HepG2 (cell line): ENCODE data around the gene ZNF48. TPM values are rescaled to one million over a fixed set of nuclear protein-coding genes. Genes with fewer than 3 reads are reported as not detected.

Source experiments
- DMAP1 ChIP-seq: IDR thresholded peaks from 2 replicates; pipeline ENCODE4 v1.6.1; 2016
- ETV5 ChIP-seq: IDR thresholded peaks from 2 replicates; pipeline ENCODE4 v1.6.1; 2018; ENCODE audit warnings: missing biosample characterization, missing genetic modification reagents, inconsistent platforms, borderline replicate concordance
- GATAD1 ChIP-seq: IDR thresholded peaks from 2 replicates; pipeline ENCODE4 v1.6.1; 2016; ENCODE audit warnings: missing genetic modification reagents, missing compliant biosample characterization
- GATAD2A ChIP-seq: IDR thresholded peaks from 2 replicates; pipeline ENCODE4 v1.6.1; 2016
- KDM2A ChIP-seq: sonication (generic); formaldehyde crosslinking; IDR thresholded peaks from 2 replicates; pipeline ENCODE4 v1.4.0; 2020; ENCODE audit warnings: low read depth, missing genetic modification reagents, borderline replicate concordance
- MED1 ChIP-seq: sonication (generic); formaldehyde crosslinking; IDR thresholded peaks from 2 replicates; pipeline ENCODE4 v1.4.0; 2020; ENCODE audit warnings: missing genetic modification reagents
- MTA3 ChIP-seq: sonication (generic); formaldehyde crosslinking; IDR thresholded peaks from 2 replicates; pipeline ENCODE4 v1.4.0; 2020; ENCODE audit warnings: missing genetic modification reagents
- NR2F2 ChIP-seq: IDR thresholded peaks from 2 replicates; pipeline ENCODE4 v1.6.1; 2012; ENCODE audit warnings: low read depth, inconsistent platforms, borderline replicate concordance
- PHF20 ChIP-seq: sonication (generic); formaldehyde crosslinking; IDR thresholded peaks from 2 replicates; pipeline ENCODE4 v1.5.0; 2020; ENCODE audit warnings: mild to moderate bottlenecking, missing genetic modification reagents
- RELA ChIP-seq: sonication (generic); formaldehyde crosslinking; IDR thresholded peaks from 2 replicates; pipeline ENCODE4 v1.4.0; 2020; ENCODE audit warnings: missing genetic modification reagents
- SIX4 ChIP-seq: sonication (generic); formaldehyde crosslinking; IDR thresholded peaks from 2 replicates; pipeline ENCODE4 v1.4.0; 2020; ENCODE audit warnings: missing genetic modification reagents
- TARDBP ChIP-seq: sonication (generic); formaldehyde crosslinking; IDR thresholded peaks from 2 replicates; pipeline ENCODE4 v1.8.0; 2022; ENCODE audit warnings: mild to moderate bottlenecking, missing genetic modification reagents
- TCF12 ChIP-seq, 2 experiments: fragments of 450-650 bp in 1 of 2; sonication (generic) in 1 of 2; formaldehyde crosslinking in 1 of 2; IDR thresholded peaks; 2 replicates each; pipeline versions ENCODE4 v1.6.1 to v1.8.0; 2017 to 2022; ENCODE audit warnings: antibody characterized with exemption in 1 of 2, mild to moderate bottlenecking in 1 of 2, missing genetic modification reagents in 1 of 2, moderate library complexity in 1 of 2
- TCF7 ChIP-seq: sonication (generic); IDR thresholded peaks from 2 replicates; pipeline ENCODE4 v1.6.1; 2016; ENCODE audit warnings: antibody characterized with exemption, low read depth
- TEAD2 ChIP-seq: sonication (generic); formaldehyde crosslinking; IDR thresholded peaks from 2 replicates; pipeline ENCODE4 v1.9.0; 2021; ENCODE audit warnings: missing genetic modification reagents
- ZNF296 ChIP-seq: sonication (generic); formaldehyde crosslinking; conservative IDR thresholded peaks from 2 replicates; pipeline ENCODE4 v1.5.0; 2020; ENCODE audit warnings: mild to moderate bottlenecking, missing genetic modification reagents
- ZNF3 ChIP-seq: IDR thresholded peaks from 2 replicates; pipeline ENCODE4 v1.7.0; 2017; ENCODE audit warnings: inconsistent platforms
- ZNF30 ChIP-seq: sonication (generic); formaldehyde crosslinking; IDR thresholded peaks from 2 replicates; pipeline ENCODE4 v1.5.0; 2020; ENCODE audit warnings: mild to moderate bottlenecking, missing genetic modification reagents
- ZNF598 ChIP-seq: sonication (generic); formaldehyde crosslinking; IDR thresholded peaks from 2 replicates; pipeline ENCODE4 v1.5.1; 2020; ENCODE audit warnings: mild to moderate bottlenecking, missing genetic modification reagents, borderline replicate concordance
- ZNF766 ChIP-seq: sonication (generic); formaldehyde crosslinking; IDR thresholded peaks from 2 replicates; pipeline ENCODE4 v1.5.0; 2020; ENCODE audit warnings: missing genetic modification reagents, borderline replicate concordance
- ZNF83 ChIP-seq: sonication (generic); formaldehyde crosslinking; IDR thresholded peaks from 2 replicates; pipeline ENCODE4 v1.4.0; 2020; ENCODE audit warnings: missing genetic modification reagents, mild to moderate bottlenecking, borderline replicate concordance
- polyA plus RNA-seq, 8 experiments: library from polyadenylated mRNA; depleted of rRNA in 3 of 8; stranded (reverse) in 7 of 8; unstranded in 1 of 8; fragments of >200 nt; fragmentation: Illumina TruSeq in 4 of 8; extraction: Trizol in 4 of 8; gene quantifications; 2 replicates each; pipeline versions ENCODE4 v1.2.1 to v1.2.3, GENCODE V29; 2011 to 2016; ENCODE audit warnings: low read depth in 4 of 8, missing spikeins in 1 of 8, mixed read lengths in 1 of 8; ENCODE audit not compliant: insufficient read depth in 1 of 8
- total RNA-seq, 5 experiments: library from RNA; depleted of rRNA; stranded (reverse); fragments of >200 nt; fragmentation: Illumina TruSeq; extraction: Trizol; gene quantifications; 2 replicates each; pipeline ENCODE4 v1.2.3, GENCODE V29; 2016; ENCODE audit warnings: low read depth in 1 of 5
- TF ChIP-seq, protein P1 (sequence below): sonication (generic); IDR thresholded peaks from 2 replicates; pipeline ENCODE4 v1.6.1; 2016; ENCODE audit warnings: low read depth, borderline replicate concordance
- TF ChIP-seq, protein P2 (sequence below): sonication (generic); formaldehyde crosslinking; IDR thresholded peaks from 2 replicates; pipeline ENCODE4 v1.5.1; 2020; ENCODE audit warnings: mild to moderate bottlenecking, missing genetic modification reagents, borderline replicate concordance

Gene ZNF48
- total and polyA plus RNA-seq, 2 of the 13 experiments (the other 11 are each of a cell fraction or from before 2014, with no cell fraction given) = 9.9 to 12.3 TPM

DNA sequence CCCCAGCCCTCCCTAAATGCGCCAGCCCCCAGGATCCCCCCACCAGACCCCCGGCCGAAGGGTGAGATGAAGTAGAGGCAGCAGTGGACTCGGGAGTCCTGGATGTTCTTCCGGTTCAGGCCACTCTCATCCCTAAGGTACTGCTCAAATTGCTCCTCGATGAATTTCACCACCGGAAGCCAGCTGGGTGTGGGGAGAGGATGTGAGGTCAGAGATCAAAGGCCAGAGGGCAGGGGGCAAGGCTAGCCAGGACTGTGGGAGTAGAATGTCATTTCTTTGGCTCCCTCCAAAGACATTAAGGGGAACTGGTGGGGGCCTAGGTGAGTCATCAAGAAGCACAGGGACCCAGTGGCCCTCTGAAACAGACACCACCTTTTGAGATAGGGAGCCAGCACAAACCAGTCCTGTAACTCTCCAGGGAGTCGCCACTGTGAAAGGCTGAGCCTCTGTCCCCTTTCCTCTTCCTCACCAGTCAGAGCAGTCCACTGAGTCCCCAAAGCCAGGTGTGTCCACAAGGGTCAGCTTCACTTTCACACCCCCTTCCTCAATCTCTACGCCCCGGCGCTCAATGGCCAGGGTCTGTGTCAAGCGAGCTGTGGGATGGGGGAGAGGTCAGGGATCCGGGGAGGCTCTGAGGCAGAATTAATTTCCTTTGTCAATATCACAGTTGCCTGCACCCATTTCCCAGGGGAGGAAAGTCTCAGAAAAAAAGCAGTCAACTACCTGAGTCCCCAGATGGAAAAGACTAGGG, 13.8 kb upstream of the ZNF48 start (continued):
- TF ChIP-seq ZNF83 (CRISPR knock-in tag) (0 out of 2 replicates have a peak, but pooled peaks have one; percentile 64), ZNF766 (no peak), TCF12 (IDR thresholded peaks at IDR 0.05) (no peak), TCF12 (CRISPR knock-in tag; IDR thresholded peaks at IDR 0.05) (no peak), TARDBP (CRISPR knock-in tag) (no peak), ZNF30 (no peak), DMAP1 (CRISPR knock-in tag) (no peak), ZNF598 (peak; percentile 54; the same call in 1 of the 2 replicates), KDM2A (CRISPR knock-in tag) (peak; percentile 15; the same call in 1 of the 2 replicates), ZNF296 (CRISPR knock-in tag) (no peak), SIX4 (CRISPR knock-in tag) (0 out of 2 replicates have a peak, but pooled peaks have one; percentile 10), MTA3 (CRISPR knock-in tag) (no peak), NR2F2 (peak; percentile 88), GATAD2A (0 out of 2 replicates have a peak, but pooled peaks have one; percentile 19), ZNF3 (CRISPR knock-in tag) (peak; percentile 80; the same call in 1 of the 2 replicates), RELA (CRISPR knock-in tag) (no peak), MED1 (CRISPR knock-in tag) (0 out of 2 replicates have a peak, but pooled peaks have one; percentile 39), PHF20 (peak; percentile 64; the same call in 1 of the 2 replicates), GATAD1 (CRISPR knock-in tag) (peak; percentile 26; the same call in 1 of the 2 replicates), TCF7 (peak; percentile 6; the same call in 1 of the 2 replicates), ETV5 (CRISPR knock-in tag) (peak; percentile 80), TEAD2 (CRISPR knock-in tag) (no peak)
- TF ChIP-seq, protein P1, sequence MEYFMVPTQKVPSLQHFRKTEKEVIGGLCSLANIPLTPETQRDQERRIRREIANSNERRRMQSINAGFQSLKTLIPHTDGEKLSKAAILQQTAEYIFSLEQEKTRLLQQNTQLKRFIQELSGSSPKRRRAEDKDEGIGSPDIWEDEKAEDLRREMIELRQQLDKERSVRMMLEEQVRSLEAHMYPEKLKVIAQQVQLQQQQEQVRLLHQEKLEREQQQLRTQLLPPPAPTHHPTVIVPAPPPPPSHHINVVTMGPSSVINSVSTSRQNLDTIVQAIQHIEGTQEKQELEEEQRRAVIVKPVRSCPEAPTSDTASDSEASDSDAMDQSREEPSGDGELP = peak; percentile 67; the same call in 1 of the 2 replicates
- TF ChIP-seq, protein P2, sequence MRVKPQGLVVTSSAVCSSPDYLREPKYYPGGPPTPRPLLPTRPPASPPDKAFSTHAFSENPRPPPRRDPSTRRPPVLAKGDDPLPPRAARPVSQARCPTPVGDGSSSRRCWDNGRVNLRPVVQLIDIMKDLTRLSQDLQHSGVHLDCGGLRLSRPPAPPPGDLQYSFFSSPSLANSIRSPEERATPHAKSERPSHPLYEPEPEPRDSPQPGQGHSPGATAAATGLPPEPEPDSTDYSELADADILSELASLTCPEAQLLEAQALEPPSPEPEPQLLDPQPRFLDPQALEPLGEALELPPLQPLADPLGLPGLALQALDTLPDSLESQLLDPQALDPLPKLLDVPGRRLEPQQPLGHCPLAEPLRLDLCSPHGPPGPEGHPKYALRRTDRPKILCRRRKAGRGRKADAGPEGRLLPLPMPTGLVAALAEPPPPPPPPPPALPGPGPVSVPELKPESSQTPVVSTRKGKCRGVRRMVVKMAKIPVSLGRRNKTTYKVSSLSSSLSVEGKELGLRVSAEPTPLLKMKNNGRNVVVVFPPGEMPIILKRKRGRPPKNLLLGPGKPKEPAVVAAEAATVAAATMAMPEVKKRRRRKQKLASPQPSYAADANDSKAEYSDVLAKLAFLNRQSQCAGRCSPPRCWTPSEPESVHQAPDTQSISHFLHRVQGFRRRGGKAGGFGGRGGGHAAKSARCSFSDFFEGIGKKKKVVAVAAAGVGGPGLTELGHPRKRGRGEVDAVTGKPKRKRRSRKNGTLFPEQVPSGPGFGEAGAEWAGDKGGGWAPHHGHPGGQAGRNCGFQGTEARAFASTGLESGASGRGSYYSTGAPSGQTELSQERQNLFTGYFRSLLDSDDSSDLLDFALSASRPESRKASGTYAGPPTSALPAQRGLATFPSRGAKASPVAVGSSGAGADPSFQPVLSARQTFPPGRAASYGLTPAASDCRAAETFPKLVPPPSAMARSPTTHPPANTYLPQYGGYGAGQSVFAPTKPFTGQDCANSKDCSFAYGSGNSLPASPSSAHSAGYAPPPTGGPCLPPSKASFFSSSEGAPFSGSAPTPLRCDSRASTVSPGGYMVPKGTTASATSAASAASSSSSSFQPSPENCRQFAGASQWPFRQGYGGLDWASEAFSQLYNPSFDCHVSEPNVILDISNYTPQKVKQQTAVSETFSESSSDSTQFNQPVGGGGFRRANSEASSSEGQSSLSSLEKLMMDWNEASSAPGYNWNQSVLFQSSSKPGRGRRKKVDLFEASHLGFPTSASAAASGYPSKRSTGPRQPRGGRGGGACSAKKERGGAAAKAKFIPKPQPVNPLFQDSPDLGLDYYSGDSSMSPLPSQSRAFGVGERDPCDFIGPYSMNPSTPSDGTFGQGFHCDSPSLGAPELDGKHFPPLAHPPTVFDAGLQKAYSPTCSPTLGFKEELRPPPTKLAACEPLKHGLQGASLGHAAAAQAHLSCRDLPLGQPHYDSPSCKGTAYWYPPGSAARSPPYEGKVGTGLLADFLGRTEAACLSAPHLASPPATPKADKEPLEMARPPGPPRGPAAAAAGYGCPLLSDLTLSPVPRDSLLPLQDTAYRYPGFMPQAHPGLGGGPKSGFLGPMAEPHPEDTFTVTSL (CRISPR knock-in tag) = no peak
